ENCODE results near the gene RRAGC. TPM values are rescaled to one million over a fixed set of nuclear protein-coding genes. Genes with fewer than 3 reads are reported as not detected.

Gene RRAGC
- total and polyA plus RNA-seq, 2 of the 13 experiments (the other 11 are each of a cell fraction or from before 2014, with no cell fraction given), result 7.6 to 8.0 TPM

- ChIA-PET CTCF (ENCODE audit: low intra/inter-chr PET ratio, low total read pairs) (no interaction called here), POLR2A (no interaction called here)
- WGBS (ENCODE audit: low lambda C conversion rate), result 53% methylated on average over 3 of the region's 3 CpGs
- H3K79me2 ChIP-seq (ENCODE audit: insufficient read depth, low read length), result no peaks in the 10 kb centered on the region
- peaks cover 0 to 24% of the 10 kb centered on the region in 2 experiments; a peak in 4 of 5 replicates for H3K27me3 ChIP-seq (ENCODE audit: control insufficient read depth in 1 of 2, insufficient read depth in 2 of 2, low read length in 2 of 2)
- H3K9ac ChIP-seq (ENCODE audit: insufficient read depth, low read depth, low read length), result no peak overlapping the region
- H4K20me1 ChIP-seq (ENCODE audit: insufficient read depth, low read length), result no peaks in the 10 kb centered on the region
- in situ Hi-C loops (cut with HindIII; ENCODE audit: extremely low pct_ligation_motif_present, low pct_unique_long_range_greater_than_20kb), result no loop called here
- BruUV-seq (replicated peaks), result no TSS peak
- ATAC-seq (no peak), DNase-seq (ENCODE audit: low spot score) (no peak), FAIRE-seq (no peak)
- intact Hi-C loops (cut with micrococcal nuclease; ENCODE audit: unreplicated experiment), result no loop called here
- H3K9me3 ChIP-seq (ENCODE audit: low read length), result no peaks in the 10 kb centered on the region
- H3K4me2 ChIP-seq (ENCODE audit: low read depth, low read length), result no peak overlapping the region
- no peaks in the 10 kb centered on the region; a peak in 1 of 5 replicates for H3K36me3 ChIP-seq (replicated peaks in 1 of 2; ENCODE audit: control insufficient read depth in 1 of 2, insufficient read depth in 2 of 2, low read length in 2 of 2)
- H2AFZ ChIP-seq (ENCODE audit: low read length), result no peak overlapping the region
- H3K4me3 ChIP-seq (replicated peaks in 1 of 3; ENCODE audit: insufficient read depth in 1 of 3, low read depth in 2 of 3, low read length in 3 of 3), result no peak overlapping the region
- TF ChIP-seq ZNF629 (CRISPR knock-in tag; conservative IDR thresholded peaks at IDR 0.05) (peak; percentile 64), DPF2 (CRISPR knock-in tag; IDR thresholded peaks at IDR 0.05; ENCODE audit: borderline replicate concordance, low read depth) (no peak)
- no peak overlapping the region for H3K27ac ChIP-seq (ENCODE audit: extremely low read length, insufficient read depth, low read length)
- no peaks in the 10 kb centered on the region for H3K4me1 ChIP-seq (ENCODE audit: insufficient read depth, low read length)
Observed at GRCh38 chr1:38832370-38832734, 27.2 kb downstream of the RRAGC start.

DNA sequence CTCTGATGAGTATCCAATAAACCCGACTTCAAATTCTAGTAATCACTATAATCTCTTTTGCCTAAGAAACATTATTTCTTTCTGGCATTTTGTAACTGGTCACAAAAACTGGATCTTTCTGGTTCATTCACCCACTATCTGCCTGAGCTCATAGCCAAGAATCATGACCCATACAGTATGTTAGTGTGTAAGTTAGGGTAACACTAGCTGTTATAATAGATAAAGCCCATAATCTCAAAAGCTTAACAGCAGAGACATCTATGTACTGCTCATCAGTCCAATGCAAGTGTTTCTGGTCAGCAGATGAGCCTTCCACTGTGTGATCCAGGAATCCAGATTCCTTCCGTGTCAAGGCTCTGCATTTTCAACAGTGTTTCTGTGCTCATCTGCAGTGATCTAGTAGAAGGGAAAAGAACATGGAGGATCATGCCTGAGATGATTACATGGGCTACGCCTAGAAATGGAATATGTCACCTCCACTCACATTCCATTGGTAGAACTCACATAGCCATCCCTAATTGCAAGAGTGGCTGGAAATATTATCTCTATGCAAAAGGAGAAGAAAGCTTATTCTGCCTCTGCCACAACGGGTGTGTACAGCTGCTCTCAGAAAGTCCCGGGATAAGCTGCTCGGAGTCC lies 27.7 kb downstream of the RRAGC start:
- Histone ChIP-seq H3K4me3 (replicated peaks in 1 of 3; ENCODE audit: insufficient read depth in 1 of 3, low read depth in 2 of 3, low read length in 3 of 3) (no peak overlapping the region), H3K27ac (ENCODE audit: extremely low read length, insufficient read depth, low read length) (no peak overlapping the region), H3K9me3 (ENCODE audit: low read length) (no peaks in the 10 kb centered on the region), H2AFZ (ENCODE audit: low read length) (no peak overlapping the region), H3K4me2 (ENCODE audit: low read depth, low read length) (no peak overlapping the region), H3K79me2 (ENCODE audit: insufficient read depth, low read length) (no peaks in the 10 kb centered on the region), H3K4me1 (ENCODE audit: insufficient read depth, low read length) (no peaks in the 10 kb centered on the region), H3K36me3 (replicated peaks in 1 of 2; ENCODE audit: control insufficient read depth in 1 of 2, insufficient read depth in 2 of 2, low read length in 2 of 2) (no peaks in the 10 kb centered on the region), H4K20me1 (ENCODE audit: insufficient read depth, low read length) (no peaks in the 10 kb centered on the region), H3K27me3 (ENCODE audit: control insufficient read depth in 1 of 2, insufficient read depth in 2 of 2, low read length in 2 of 2) (peaks cover 0 to 24% of the 10 kb centered on the region in 2 experiments; a peak in 4 of 5 replicates), H3K9ac (ENCODE audit: insufficient read depth, low read depth, low read length) (no peak overlapping the region)
- in situ Hi-C loops (cut with HindIII; ENCODE audit: extremely low pct_ligation_motif_present, low pct_unique_long_range_greater_than_20kb), result no loop called here
- FAIRE-seq (no peak), DNase-seq (ENCODE audit: low spot score) (no peak), ATAC-seq (no peak)
- ChIA-PET CTCF (ENCODE audit: low intra/inter-chr PET ratio, low total read pairs) (no interaction called here), POLR2A (no interaction called here)
- TF ChIP-seq NFE2L1 (CRISPR knock-in tag; IDR thresholded peaks at IDR 0.05; ENCODE audit: borderline replicate concordance), result no peak
- TF ChIP-seq ZNF251 (CRISPR knock-in tag; IDR thresholded peaks at IDR 0.05), result no peak
- TF ChIP-seq ZNF777 (CRISPR knock-in tag; IDR thresholded peaks at IDR 0.05), result no peak
- 28% methylated on average over 6 of the region's 6 CpGs for WGBS (ENCODE audit: low lambda C conversion rate)
- intact Hi-C loops (cut with micrococcal nuclease; ENCODE audit: unreplicated experiment), result no loop called here
- no TSS peak for BruUV-seq (replicated peaks)
